CD4-positive, alpha-beta memory T cell (primary cell): ENCODE results near the gene JAM3. TPM values are rescaled to one million over a fixed set of nuclear protein-coding genes. Genes with fewer than 3 reads are reported as not detected.

ENCODE experiments used
- CTCF ChIA-PET: fragments of 350-600 bp; sonication (Branson Sonifier 250); formaldehyde crosslinking; loops from one replicate; lab custom pipeline; 2021; ENCODE audit warnings: inconsistent platforms; ENCODE audit not compliant: partially characterized antibody; lab: Charles Lee
- POLR2A ChIA-PET: fragments of 350-600 bp; sonication (Branson Sonifier 250); formaldehyde crosslinking; loops from one replicate; lab custom pipeline; 2021; ENCODE audit not compliant: partially characterized antibody; lab: Charles Lee
- DNase-seq, 5 donors: peaks; one replicate each; pipeline versions ENCODE4 v3.0.0 to v3.0.0-alpha.2; 2020 to 2022; ENCODE audit warnings: mixed read lengths in 1 of 5
- H3K27ac ChIP-seq: one replicate; pipeline ENCODE4 v1.7.0; 2013; ENCODE audit warnings: low read depth, low read length
- H3K27me3 ChIP-seq: 2 replicates; pipeline ENCODE4 v1.7.0; 2013; ENCODE audit warnings: mild to moderate bottlenecking, low read length, moderate library complexity; ENCODE audit not compliant: insufficient read depth
- H3K36me3 ChIP-seq: 2 replicates; pipeline ENCODE4 v1.7.0; 2013; ENCODE audit warnings: mild to moderate bottlenecking, low read length, moderate library complexity; ENCODE audit not compliant: insufficient read depth
- H3K4me1 ChIP-seq: 2 replicates; pipeline ENCODE4 v1.7.0; 2013; ENCODE audit warnings: mild to moderate bottlenecking, low read length, moderate library complexity; ENCODE audit not compliant: insufficient read depth
- H3K4me3 ChIP-seq, 2 donors: one replicate each; pipeline ENCODE4 v1.7.0; 2013; ENCODE audit warnings: low read length in 2 of 2, mild to moderate bottlenecking in 1 of 2
- H3K9me3 ChIP-seq, 2 donors: one replicate each; pipeline ENCODE4 v1.7.0; 2013; ENCODE audit warnings: low read length in 2 of 2, control low read depth in 1 of 2; ENCODE audit not compliant: control insufficient read depth in 1 of 2
- H3K27ac Mint-ChIP-seq, 7 donors: one replicate each; pipeline ENCODE4 v1.8.0; 2020 to 2021; ENCODE audit warnings: mixed read lengths in 7 of 7, mild to moderate bottlenecking in 6 of 7, inconsistent platforms in 3 of 7, moderate library complexity in 3 of 7
- H3K27me3 Mint-ChIP-seq, 2 donors: one replicate each; pipeline ENCODE4 v1.8.0; 2020 to 2021; ENCODE audit warnings: mixed read lengths in 2 of 2
- H3K36me3 Mint-ChIP-seq, 2 donors: one replicate each; pipeline ENCODE4 v1.8.0; 2020 to 2021; ENCODE audit warnings: mixed read lengths in 2 of 2, inconsistent platforms in 1 of 2, mild to moderate bottlenecking in 1 of 2
- H3K4me1 Mint-ChIP-seq, 4 donors: one replicate each; pipeline ENCODE4 v1.8.0; 2020 to 2021; ENCODE audit warnings: mixed read lengths in 4 of 4, mild to moderate bottlenecking in 1 of 4
- H3K4me3 Mint-ChIP-seq, 8 donors: one replicate each; pipeline ENCODE4 v1.8.0; 2020 to 2021; ENCODE audit warnings: mixed read lengths in 8 of 8, mild to moderate bottlenecking in 7 of 8, moderate library complexity in 6 of 8, inconsistent platforms in 3 of 8
- H3K9me3 Mint-ChIP-seq, 8 donors: one replicate each; pipeline ENCODE4 v1.8.0; 2020 to 2021; ENCODE audit warnings: mixed read lengths in 8 of 8, mild to moderate bottlenecking in 5 of 8, inconsistent platforms in 3 of 8, moderate library complexity in 1 of 8
- intact Hi-C: fragments of 100-400 bp; cut with micrococcal nuclease; formaldehyde crosslinking; loops from one replicate; pipeline ENCODE4 v1.15.1; 2023
- polyA plus RNA-seq, 2 donors: library from polyadenylated mRNA; unstranded; fragments of 300-500 nt; fragmentation: Illumina TruSeq; gene quantifications; one replicate each; pipeline ENCODE4 v1.2.3, GENCODE V29; 2021
- total RNA-seq, 2 experiments: library from RNA; stranded (reverse); gene quantifications; one replicate each; pipeline ENCODE4 v1.2.3, GENCODE V29; 2021

JAM3 gene
- total and polyA plus RNA-seq, 4 experiments from 2014 or later: 6.5 to 8.3 (median 6.7) TPM

GRCh38 chr11:134049303-134049702, 19.6 kb upstream of the JAM3 start:
- Histone ChIP-seq H3K9me3 (no peaks in the 10 kb centered on the region), H3K27ac (no peak overlapping the region), H3K4me3 (no peak overlapping the region), H3K36me3 (no peaks in the 10 kb centered on the region), H3K4me1 (peaks cover 11% of the 10 kb centered on the region), H3K27me3 (no peaks in the 10 kb centered on the region)
- H3K27ac Mint-ChIP-seq: peak overlapping the region in 2 of 7 donors; percentile 29 to 50
- POLR2A ChIA-PET: no interaction called here
- CTCF ChIA-PET: interaction anchor here (1.2 to 3.4 kb wide), 10 partner anchors 9 to 103 kb away, joined by 3 to 52 read pairs (median 16); no protein-coding TSS in a partner anchor
- H3K27me3 Mint-ChIP-seq: peaks cover 17 to 23% of the 10 kb centered on the region in 2 donors
- peaks cover 0 to 4% (median 2%) of the 10 kb centered on the region in 4 donors for H3K4me1 Mint-ChIP-seq
- no peak for DNase-seq
- H3K9me3 Mint-ChIP-seq: no peaks in the 10 kb centered on the region
- intact Hi-C loops: no loop called here
- H3K4me3 Mint-ChIP-seq: no peak overlapping the region
- H3K36me3 Mint-ChIP-seq: no peaks in the 10 kb centered on the region

GRCh38 chr11:134050541-134051383, 18.1 kb upstream of the JAM3 start:
- intact Hi-C loops: loop anchor here (1.0 to 5.0 kb wide), 5 partner anchors 14 to 122 kb away; no protein-coding TSS in a partner anchor
- Mint-ChIP-seq H3K4me1 (peaks cover 0 to 4% (median 2%) of the 10 kb centered on the region in 4 donors), H3K27ac (peak overlapping the region in 1 of 7 donors; percentile 22), H3K9me3 (no peaks in the 10 kb centered on the region), H3K4me3 (peak overlapping the region in 2 of 8 donors; percentile 36 to 65), H3K36me3 (no peaks in the 10 kb centered on the region), H3K27me3 (peaks cover 17 to 23% of the 10 kb centered on the region in 2 donors)
- peak; percentile 68 to 77 (median 70) for DNase-seq
- Histone ChIP-seq H3K4me1 (peaks cover 11% of the 10 kb centered on the region), H3K27me3 (no peaks in the 10 kb centered on the region), H3K4me3 (no peak overlapping the region), H3K27ac (no peak overlapping the region), H3K36me3 (no peaks in the 10 kb centered on the region), H3K9me3 (no peaks in the 10 kb centered on the region)
- POLR2A ChIA-PET: interaction anchor here (0.8 to 1.7 kb wide), 5 partner anchors 13 to 125 kb away, joined by 3 to 7 read pairs (median 5); no protein-coding TSS in a partner anchor
- CTCF ChIA-PET: interaction anchor here (0.6 to 3.4 kb wide), 53 partner anchors 8 to 203 kb away, joined by 3 to 52 read pairs (median 4); partner anchors contain the start of genes ACAD8, IGSF9B and JAM3

GRCh38 chr11:134052395-134052987, 16.4 kb upstream of the JAM3 start:
- Mint-ChIP-seq H3K27me3 (peaks cover 15 to 24% of the 10 kb centered on the region in 2 donors), H3K9me3 (no peaks in the 10 kb centered on the region), H3K4me3 (no peak overlapping the region), H3K4me1 (peaks cover 0 to 4% (median 2%) of the 10 kb centered on the region in 4 donors), H3K27ac (no peak overlapping the region), H3K36me3 (no peaks in the 10 kb centered on the region)
- Histone ChIP-seq H3K36me3 (no peaks in the 10 kb centered on the region), H3K27ac (no peak overlapping the region), H3K9me3 (no peaks in the 10 kb centered on the region), H3K4me1 (peaks cover 11% of the 10 kb centered on the region), H3K27me3 (no peaks in the 10 kb centered on the region), H3K4me3 (no peak overlapping the region)
- intact Hi-C loops: loop anchor here (5.0 kb wide), 1 partner anchor 105 kb away; no protein-coding TSS in a partner anchor
- DNase-seq: no peak
- ChIA-PET CTCF (interaction anchor here (1.1 to 3.4 kb wide), 5 partner anchors 10 to 196 kb away, joined by 3 to 52 read pairs (median 21); partner anchors contain the start of gene JAM3), POLR2A (no interaction called here)

- H3K4me1 ChIP-seq: peaks cover 14% of the 10 kb centered on the region
- no peaks in the 10 kb centered on the region for H3K36me3 ChIP-seq
- H3K27ac ChIP-seq: no peak overlapping the region
- ChIA-PET CTCF (no interaction called here), POLR2A (no interaction called here)
- H3K4me3 ChIP-seq: no peak overlapping the region
- no peaks in the 10 kb centered on the region for H3K9me3 ChIP-seq
- intact Hi-C loops: loop anchor here (5.0 kb wide), 1 partner anchor 106 kb away; no protein-coding TSS in a partner anchor
- DNase-seq: no peak
- no peak overlapping the region for H3K27ac Mint-ChIP-seq
- H3K27me3 ChIP-seq: no peaks in the 10 kb centered on the region
- H3K4me1 Mint-ChIP-seq: peaks cover 5 to 10% (median 6%) of the 10 kb centered on the region in 4 donors
- H3K4me3 Mint-ChIP-seq: no peak overlapping the region
- H3K27me3 Mint-ChIP-seq: peaks cover 15 to 21% of the 10 kb centered on the region in 2 donors
- no peaks in the 10 kb centered on the region for H3K36me3 Mint-ChIP-seq
- H3K9me3 Mint-ChIP-seq: no peaks in the 10 kb centered on the region
These were observed 15.6 kb upstream of the JAM3 start for GRCh38 chr11:134052988-134053945.

GRCh38 chr11:134055029-134055428, 13.8 kb upstream of the JAM3 start:
- no peaks in the 10 kb centered on the region for H3K9me3 ChIP-seq
- intact Hi-C loops: no loop called here
- peaks cover 7 to 13% (median 9%) of the 10 kb centered on the region in 4 donors for H3K4me1 Mint-ChIP-seq
- no peaks in the 10 kb centered on the region for H3K9me3 Mint-ChIP-seq
- no peak overlapping the region for H3K27ac ChIP-seq
- H3K4me3 Mint-ChIP-seq: no peak overlapping the region
- H3K36me3 ChIP-seq: no peaks in the 10 kb centered on the region
- peaks cover 13% of the 10 kb centered on the region for H3K4me1 ChIP-seq
- H3K36me3 Mint-ChIP-seq: no peaks in the 10 kb centered on the region
- ChIA-PET CTCF (interaction anchor here (1.9 kb wide), 1 partner anchor 17 kb away, joined by 6 read pairs; no protein-coding TSS in a partner anchor), POLR2A (no interaction called here)
- H3K4me3 ChIP-seq: no peak overlapping the region
- no peak for DNase-seq
- no peak overlapping the region for H3K27ac Mint-ChIP-seq
- H3K27me3 Mint-ChIP-seq: peaks cover 18 to 22% of the 10 kb centered on the region in 2 donors
- H3K27me3 ChIP-seq: peaks cover 7% of the 10 kb centered on the region

- Histone ChIP-seq H3K27me3 (peaks cover 7% of the 10 kb centered on the region), H3K9me3 (no peaks in the 10 kb centered on the region), H3K4me3 (no peak overlapping the region), H3K36me3 (no peaks in the 10 kb centered on the region), H3K27ac (no peak overlapping the region), H3K4me1 (peaks cover 4% of the 10 kb centered on the region)
- peaks cover 18 to 28% of the 10 kb centered on the region in 2 donors for H3K27me3 Mint-ChIP-seq
- peaks cover 6 to 9% (median 7%) of the 10 kb centered on the region in 4 donors for H3K4me1 Mint-ChIP-seq
- DNase-seq: no peak
- no peak overlapping the region for H3K4me3 Mint-ChIP-seq
- H3K9me3 Mint-ChIP-seq: peaks cover 0 to 2% (median 0%) of the 10 kb centered on the region in 8 donors
- ChIA-PET POLR2A (no interaction called here), CTCF (interaction anchor here (0.8 to 5.2 kb wide), 4 partner anchors 10 to 13 kb away, joined by 3 to 52 read pairs (median 4); no protein-coding TSS in a partner anchor)
- H3K36me3 Mint-ChIP-seq: no peaks in the 10 kb centered on the region
- intact Hi-C loops: no loop called here
- H3K27ac Mint-ChIP-seq: no peak overlapping the region
These were observed 8.6 kb upstream of the JAM3 start for GRCh38 chr11:134060316-134060715.
